ENCODE data around the gene IFIH1. TPM values are rescaled to one million over a fixed set of nuclear protein-coding genes. Genes with fewer than 3 reads are reported as not detected.

The IFIH1 gene
- total RNA-seq, 6 experiments from 2014 or later, result 0.83 to 2.1 (median 1.7) TPM

DNA sequence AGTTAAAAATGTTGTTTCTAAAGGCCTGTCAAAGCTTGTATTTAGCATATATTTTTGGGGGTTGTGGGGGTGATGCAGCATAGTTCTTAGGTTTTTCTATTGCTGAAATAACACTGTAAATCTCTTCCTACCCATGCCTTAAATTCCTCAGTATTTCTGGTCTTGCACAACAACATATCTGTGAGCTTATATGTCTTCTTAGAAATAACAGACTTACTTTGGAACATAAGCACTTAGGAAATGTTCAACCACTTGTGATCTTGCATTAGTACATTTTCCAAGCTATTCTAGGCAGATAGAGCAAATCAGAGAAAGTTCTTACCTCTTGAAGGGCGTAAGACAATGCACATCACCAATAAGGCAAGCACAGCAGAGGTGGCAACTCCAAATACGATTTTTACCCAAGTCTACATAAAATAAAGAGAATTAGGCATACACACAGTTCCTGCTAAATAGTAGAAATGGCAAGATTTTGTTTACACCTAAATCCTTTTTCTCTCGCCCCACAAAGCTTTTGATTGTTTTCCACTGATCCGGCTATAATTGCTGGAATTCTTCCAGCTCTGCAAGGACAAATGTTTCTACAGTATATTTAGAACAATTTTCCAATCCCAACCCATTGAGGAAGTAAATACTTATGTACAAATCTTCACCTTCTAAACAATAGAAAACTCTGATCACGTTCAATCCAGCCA, 75.8 kb downstream of the IFIH1 start:
- Mint-ChIP-seq H3K27ac (peak overlapping the region; percentile 97), H3K4me1 (ENCODE audit: low read depth) (peaks cover 79% of the 10 kb centered on the region), H3K4me3 (peak overlapping the region; percentile 94), H3K9me3 (no peaks in the 10 kb centered on the region), H3K36me3 (ENCODE audit: low read depth) (peaks cover 50% of the 10 kb centered on the region), H3K27me3 (ENCODE audit: insufficient read depth) (no peaks in the 10 kb centered on the region; the same call in 1 of the 2 replicates)
- TF ChIP-seq, protein P1, sequence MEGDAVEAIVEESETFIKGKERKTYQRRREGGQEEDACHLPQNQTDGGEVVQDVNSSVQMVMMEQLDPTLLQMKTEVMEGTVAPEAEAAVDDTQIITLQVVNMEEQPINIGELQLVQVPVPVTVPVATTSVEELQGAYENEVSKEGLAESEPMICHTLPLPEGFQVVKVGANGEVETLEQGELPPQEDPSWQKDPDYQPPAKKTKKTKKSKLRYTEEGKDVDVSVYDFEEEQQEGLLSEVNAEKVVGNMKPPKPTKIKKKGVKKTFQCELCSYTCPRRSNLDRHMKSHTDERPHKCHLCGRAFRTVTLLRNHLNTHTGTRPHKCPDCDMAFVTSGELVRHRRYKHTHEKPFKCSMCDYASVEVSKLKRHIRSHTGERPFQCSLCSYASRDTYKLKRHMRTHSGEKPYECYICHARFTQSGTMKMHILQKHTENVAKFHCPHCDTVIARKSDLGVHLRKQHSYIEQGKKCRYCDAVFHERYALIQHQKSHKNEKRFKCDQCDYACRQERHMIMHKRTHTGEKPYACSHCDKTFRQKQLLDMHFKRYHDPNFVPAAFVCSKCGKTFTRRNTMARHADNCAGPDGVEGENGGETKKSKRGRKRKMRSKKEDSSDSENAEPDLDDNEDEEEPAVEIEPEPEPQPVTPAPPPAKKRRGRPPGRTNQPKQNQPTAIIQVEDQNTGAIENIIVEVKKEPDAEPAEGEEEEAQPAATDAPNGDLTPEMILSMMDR (IDR thresholded peaks at IDR 0.05), result no peak
- peak; percentile 64 for DNase-seq

DNA sequence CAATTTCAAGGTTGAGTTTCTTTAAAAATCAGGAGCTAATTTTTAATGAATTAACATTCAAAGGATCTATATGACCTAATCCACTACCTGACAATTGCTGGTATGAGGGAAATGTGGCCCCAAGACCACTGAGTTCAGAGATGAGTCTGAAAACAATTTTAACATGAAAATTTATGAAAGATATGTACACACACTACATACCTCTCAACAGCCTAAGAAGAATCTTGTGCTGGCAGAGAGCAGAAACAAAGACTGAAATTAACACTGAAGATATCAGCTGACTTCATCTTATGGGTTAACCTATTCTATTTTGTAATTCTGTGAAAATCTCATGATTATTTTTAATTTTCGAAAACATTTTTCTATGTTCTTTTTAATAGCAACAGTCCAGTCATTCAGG, 76.9 kb downstream of the IFIH1 start:
- H3K4me1 Mint-ChIP-seq (ENCODE audit: low read depth), result peaks cover 74% of the 10 kb centered on the region
- peak overlapping the region; percentile 97 for H3K27ac Mint-ChIP-seq
- no peak for DNase-seq
- peak overlapping the region; percentile 94 for H3K4me3 Mint-ChIP-seq
- TF ChIP-seq, protein P1 (IDR thresholded peaks at IDR 0.05), result no peak
- H3K27me3 Mint-ChIP-seq (ENCODE audit: insufficient read depth), result no peaks in the 10 kb centered on the region; the same call in 1 of the 2 replicates
- peaks cover 58% of the 10 kb centered on the region for H3K36me3 Mint-ChIP-seq (ENCODE audit: low read depth)
- peaks cover under 1% of the 10 kb centered on the region; the same call in 1 of the 2 replicates for H3K9me3 Mint-ChIP-seq

DNA sequence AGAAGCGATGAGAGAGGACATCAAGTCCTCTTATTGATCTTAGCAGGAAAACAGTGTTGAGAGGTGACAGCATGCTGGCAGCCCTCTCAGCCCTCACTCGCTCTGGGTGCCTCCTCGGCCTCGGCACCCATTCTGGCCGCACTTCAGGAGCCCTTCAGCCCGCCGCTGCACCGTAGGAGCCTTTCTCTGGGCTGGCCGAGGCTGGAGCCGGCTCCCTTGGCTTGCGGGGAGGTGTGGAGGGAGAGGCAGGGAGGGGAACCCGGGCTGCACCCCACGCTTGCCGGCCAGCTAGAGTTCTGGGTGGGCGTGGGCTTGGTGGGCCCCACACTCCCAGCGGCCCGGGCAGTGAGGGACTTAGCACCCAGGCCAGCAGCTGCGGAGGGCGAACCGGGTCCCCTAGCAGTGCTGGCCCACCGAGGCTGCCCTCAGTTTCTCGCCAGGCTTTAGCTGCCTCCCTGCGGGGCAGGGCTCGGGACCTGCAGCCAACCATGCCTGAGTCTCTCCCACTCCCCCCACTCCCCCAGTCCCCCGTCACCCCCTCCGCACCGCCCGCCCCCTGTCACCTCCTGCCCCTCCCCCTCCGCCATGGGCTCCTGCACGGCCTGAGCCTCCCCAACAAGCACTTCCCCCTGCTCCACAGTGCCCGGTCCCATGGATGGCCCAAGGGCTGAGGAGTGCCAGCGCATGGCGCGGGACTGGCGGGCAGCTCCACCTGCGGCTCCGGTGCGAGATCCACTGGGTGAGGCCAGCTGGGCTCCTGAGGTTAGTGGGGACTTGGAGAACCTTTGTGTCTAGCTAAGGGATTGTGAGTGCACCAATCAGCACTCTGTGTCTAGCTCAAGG, 83.6 kb downstream of the IFIH1 start:
- Mint-ChIP-seq H3K27ac (no peak overlapping the region; the same call in 1 of the 2 replicates), H3K4me1 (ENCODE audit: low read depth) (peaks cover 64% of the 10 kb centered on the region), H3K27me3 (ENCODE audit: insufficient read depth) (no peaks in the 10 kb centered on the region; the same call in 1 of the 2 replicates), H3K4me3 (no peak overlapping the region), H3K36me3 (ENCODE audit: low read depth) (peaks cover 63% of the 10 kb centered on the region), H3K9me3 (peaks cover 14% of the 10 kb centered on the region)
- TF ChIP-seq, protein P1 (IDR thresholded peaks at IDR 0.05), result no peak
- no peak for DNase-seq

DNA sequence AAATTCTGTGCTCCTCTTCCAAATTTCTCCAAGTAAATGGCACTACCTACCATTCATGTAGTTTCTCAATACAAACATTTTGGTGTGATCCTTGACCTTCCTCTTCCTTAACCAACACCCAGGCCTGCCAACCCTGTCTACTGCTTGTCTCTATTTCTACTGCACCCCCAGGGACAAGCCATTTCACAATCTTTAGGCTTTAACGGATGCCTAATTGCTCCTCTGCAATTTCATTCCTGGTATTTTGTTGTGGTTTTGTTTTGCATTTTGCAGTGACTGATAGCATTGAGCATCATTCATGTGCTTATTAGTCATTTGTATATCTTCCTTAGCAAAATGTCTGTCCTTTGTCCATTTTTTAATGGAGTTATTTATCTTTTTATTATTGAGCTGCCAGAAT, 85.3 kb downstream of the IFIH1 start:
- peak; percentile 86 for DNase-seq
- peak overlapping the region; percentile 81 for H3K27ac Mint-ChIP-seq
- H3K4me3 Mint-ChIP-seq, result peak overlapping the region; percentile 66
- peaks cover 50% of the 10 kb centered on the region for H3K36me3 Mint-ChIP-seq (ENCODE audit: low read depth)
- no peaks in the 10 kb centered on the region; the same call in 1 of the 2 replicates for H3K27me3 Mint-ChIP-seq (ENCODE audit: insufficient read depth)
- peaks cover 14% of the 10 kb centered on the region for H3K9me3 Mint-ChIP-seq
- TF ChIP-seq, protein P1 (IDR thresholded peaks at IDR 0.05), result no peak
- H3K4me1 Mint-ChIP-seq (ENCODE audit: low read depth), result peaks cover 55% of the 10 kb centered on the region

DNA sequence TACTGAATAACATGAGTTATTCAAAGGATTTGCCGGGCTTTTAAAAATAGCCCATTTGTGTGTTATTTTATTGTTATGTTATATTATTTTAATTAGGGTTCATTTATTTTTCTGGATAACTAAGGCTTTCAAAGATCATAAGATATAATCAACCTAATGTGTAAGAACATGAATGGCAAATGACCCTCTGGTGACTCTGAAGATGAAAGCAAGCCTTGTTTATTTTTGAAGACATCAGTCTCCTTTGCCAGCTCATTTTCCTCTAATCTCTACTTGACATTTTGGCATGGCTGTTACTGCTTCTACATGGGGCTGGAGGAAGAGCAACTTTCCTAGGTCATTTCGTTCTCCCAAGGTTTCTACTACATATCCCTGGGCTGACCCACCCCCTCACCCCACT, 85.8 kb downstream of the IFIH1 start:
- Mint-ChIP-seq H3K4me1 (ENCODE audit: low read depth) (peaks cover 60% of the 10 kb centered on the region), H3K36me3 (ENCODE audit: low read depth) (peaks cover 49% of the 10 kb centered on the region), H3K27me3 (ENCODE audit: insufficient read depth) (no peaks in the 10 kb centered on the region), H3K4me3 (peak overlapping the region; percentile 66), H3K27ac (peak overlapping the region; percentile 81), H3K9me3 (peaks cover 14% of the 10 kb centered on the region)
- no peak for DNase-seq
- TF ChIP-seq, protein P1 (IDR thresholded peaks at IDR 0.05), result no peak
